GM21515 (cell line): ENCODE measurements around the gene DNAAF3.
"Not testable (repeated sequence)": the region's sequence is repeated elsewhere in the genome, so short reads cannot be mapped to it uniquely, and the experiment has no call there.

Source experiments
- ATAC-seq: cut with Tn5 transposase; IDR thresholded peaks from one replicate; pipeline ENCODE4 v1.9.1; 2021; ENCODE audit not compliant: unreplicated experiment

The DNAAF3 gene

GRCh38 chr19:55155784-55156183 is 10.6 kb downstream of the DNAAF3 start:
- ATAC-seq = not testable (repeated sequence)

- no peak for ATAC-seq
Observed at GRCh38 chr19:55153652-55154264, 12.7 kb downstream of the DNAAF3 start.

DNA sequence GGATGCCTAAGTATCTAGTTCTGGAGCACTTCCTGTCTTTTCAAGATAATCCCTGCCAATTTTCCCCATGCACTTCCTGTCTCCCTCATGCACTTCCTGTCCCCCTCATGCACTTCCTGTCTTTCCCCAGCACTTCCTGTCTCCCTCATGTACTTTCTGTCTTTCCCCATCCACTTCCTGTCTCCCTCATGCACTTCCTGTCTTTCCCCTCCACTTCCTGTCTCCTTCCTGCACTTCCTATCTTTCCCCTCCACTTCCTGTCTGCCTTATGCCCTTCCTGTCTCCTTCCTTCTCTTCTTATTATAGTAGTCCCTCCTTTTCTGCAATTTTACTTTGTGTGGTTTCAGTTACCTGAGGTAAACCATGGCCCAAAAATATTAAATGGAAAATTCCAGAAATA is 14.4 kb downstream of the DNAAF3 start:
- ATAC-seq = no peak

DNA sequence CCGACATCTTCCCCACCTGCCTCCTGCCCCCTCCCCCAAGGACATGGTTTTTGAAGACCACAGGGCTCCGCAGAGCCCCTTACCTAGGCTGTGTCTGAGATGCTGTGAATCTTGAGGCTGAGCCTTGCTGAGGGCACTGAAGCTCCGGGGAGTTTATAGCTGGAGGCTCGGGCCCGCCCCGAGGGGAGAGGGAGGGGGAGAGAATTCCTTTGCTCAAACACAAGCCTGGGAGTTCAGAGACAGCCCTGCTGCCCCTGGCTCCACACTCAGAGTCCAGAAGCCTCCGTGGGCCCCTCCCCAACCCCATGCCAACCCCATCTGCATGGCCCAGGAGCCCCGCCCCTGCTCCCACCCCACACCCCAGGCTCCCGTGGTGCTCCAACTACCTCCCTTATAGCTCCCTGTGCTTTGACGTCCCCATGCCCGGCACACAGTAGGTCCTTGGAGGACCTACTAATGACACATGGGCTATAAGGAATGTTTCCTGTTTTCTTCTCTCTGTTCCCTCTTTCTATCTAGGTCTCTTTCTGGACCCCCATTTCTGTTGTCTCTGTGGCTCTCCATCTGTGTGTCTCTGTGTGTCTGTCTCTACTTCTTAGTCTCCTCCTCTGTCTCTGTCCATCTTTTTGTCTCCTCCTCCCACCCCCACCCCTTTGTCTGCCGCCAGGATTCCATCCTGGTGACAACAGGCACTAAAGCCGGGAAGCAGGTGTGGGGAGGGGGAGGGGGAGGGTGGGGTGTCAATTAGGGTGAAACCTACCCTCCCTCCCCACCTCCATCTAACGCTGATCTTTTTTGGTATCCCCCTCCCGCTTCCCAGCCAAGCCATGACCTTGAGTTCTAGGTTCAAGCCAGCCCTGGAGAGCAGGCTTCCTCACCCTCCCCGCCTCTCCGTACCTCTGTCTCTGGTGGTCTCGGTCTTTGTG is 17.1 kb downstream of the DNAAF3 start, which contains the start of gene TNNT1:
Gene TNNT1 (minus strand): TSS at position 129 of the 926 bp plus-strand sequence. CDS start 2,049 bp downstream, outside the sequence.
- no peak for ATAC-seq

GRCh38 chr19:55147545-55148251 is 18.7 kb downstream of the DNAAF3 start:
- no peak for ATAC-seq

GRCh38 chr19:55146705-55147273 is 19.6 kb downstream of the DNAAF3 start:
- no peak for ATAC-seq

DNA sequence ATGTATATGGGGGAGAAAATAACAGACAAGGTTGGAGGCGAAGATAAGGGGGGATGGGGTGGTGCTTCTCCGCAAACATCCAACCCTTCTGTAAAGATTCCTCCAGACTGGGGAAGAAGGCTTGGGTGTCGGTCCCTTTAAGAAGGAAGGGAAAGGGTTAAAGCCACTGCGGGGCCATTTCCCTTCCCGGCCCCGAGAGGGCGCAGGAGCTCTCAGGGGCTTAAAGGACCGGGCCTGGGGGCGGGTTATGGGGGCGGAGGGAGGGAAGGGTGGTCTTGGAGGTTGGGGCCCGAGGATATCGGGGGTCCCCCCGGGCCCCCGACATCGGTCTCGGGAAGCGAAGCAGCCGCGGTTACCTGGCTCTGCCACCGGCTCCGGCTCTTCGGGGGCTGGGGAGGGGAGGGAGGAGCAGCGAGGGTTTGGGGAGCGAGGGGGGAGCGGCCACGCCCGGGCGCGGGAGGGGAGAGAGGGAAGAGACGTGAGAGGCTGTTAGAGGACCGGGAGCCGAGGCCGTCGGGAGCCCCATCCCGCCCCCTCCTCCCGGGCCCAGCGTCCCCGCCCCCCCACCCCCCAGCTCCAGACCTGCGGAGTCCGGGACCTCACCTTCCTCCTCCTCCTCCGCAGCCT is 20.2 kb downstream of the DNAAF3 start:
- no peak for ATAC-seq

DNA sequence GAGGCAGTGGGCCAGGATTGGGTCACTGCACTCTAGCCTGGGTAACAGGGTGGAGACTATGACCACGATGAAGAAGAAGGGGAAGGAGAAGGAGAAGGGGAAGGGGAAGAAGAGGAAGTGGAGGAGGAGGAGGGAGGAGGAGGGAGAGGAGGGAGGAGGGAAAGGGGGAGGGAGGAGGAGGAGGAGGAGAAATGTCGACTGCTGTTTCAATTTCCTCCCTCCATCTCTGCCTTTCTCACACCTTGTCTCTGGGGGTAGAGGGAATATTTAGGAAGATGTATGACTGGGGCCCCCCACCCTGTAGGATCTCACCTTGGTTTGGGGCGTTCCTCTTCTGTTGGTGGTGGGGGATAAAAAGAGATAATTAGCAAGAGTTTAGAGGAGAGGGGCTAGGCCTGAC is 21.2 kb downstream of the DNAAF3 start:
- ATAC-seq = no peak

- no peak for ATAC-seq
Observed at GRCh38 chr19:55141696-55142095, 24.7 kb downstream of the DNAAF3 start.

DNA sequence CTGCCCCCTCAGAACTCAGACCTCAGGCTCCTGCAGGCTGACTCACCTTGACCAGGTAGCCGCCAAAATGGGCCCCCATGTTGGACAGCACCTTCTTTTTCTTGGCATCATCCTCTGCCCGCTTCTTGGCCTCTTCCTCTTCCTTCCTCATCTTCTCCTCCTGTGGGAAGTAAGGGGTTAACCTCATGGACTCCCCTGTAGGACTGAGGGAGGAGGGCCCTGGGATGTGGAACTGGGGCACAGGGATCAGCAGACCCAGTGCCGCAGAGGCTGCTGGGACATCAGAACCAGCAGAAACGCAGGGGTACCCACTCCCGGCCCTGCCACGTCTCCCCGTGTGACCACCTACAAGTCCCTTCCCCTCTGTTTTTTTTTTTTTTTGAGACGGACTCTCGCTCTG is 28.5 kb downstream of the DNAAF3 start:
- ATAC-seq = no peak

GRCh38 chr19:55136399-55137102 is 29.9 kb downstream of the DNAAF3 start:
- ATAC-seq = no peak

DNA sequence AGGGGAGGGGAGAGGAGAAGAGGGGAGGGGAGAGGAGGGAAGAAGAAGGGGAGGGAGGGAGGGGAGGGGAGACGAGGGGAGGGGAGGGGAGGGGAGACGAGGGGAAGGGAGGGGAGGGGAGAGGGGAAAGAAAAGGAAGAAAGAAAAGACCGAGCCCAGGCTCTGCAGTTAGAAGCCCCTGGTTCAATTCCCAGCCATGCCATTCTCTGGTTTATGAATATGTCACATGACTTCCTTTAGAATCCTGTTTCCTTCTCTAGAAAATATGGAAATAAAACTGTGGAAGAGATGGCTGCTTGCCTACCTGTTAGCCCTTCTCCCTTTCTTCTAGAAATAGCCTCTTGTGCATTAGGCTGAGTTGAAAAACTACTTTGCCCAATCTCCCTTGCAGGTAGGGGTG is 31.7 kb downstream of the DNAAF3 start:
- no peak for ATAC-seq

DNA sequence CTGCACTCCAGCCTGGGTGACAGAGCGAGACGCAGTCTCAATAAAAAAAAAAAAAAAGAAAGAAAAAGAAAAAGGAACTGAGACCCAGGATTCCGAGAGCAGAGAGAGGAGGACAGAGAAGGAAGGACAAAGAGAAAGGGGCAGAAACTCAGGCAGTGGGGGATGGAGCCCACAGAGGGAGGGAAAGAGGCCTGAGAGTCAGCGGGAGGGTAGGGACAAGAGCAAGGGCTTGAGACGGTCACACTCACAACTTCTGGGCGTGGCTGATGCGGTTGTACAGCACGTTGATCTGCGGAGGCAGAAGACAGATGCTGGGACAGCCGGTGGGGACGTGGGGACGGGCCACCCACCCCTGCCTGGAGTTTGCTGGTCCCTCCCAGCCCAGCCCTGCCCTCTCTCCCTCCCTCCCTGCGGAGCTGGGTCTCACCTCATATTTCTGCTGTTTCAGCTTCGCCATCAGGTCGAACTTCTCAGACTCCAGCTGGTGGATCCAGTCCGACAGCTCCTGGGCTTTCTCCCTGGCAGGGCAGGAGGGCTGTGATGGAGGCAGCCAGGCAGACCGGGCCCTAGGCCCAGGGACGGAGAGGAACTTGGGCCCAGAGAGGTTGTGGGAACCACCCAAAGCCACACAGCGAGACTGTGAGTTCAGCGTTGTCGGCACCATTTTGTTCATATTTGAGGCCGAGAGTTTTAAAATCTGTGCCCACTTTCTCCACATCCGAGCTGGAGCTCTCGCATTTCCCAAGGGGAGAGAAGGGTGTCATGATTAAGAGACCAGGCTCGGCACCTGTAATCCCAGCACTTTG is 32.6 kb downstream of the DNAAF3 start:
- ATAC-seq = no peak

DNA sequence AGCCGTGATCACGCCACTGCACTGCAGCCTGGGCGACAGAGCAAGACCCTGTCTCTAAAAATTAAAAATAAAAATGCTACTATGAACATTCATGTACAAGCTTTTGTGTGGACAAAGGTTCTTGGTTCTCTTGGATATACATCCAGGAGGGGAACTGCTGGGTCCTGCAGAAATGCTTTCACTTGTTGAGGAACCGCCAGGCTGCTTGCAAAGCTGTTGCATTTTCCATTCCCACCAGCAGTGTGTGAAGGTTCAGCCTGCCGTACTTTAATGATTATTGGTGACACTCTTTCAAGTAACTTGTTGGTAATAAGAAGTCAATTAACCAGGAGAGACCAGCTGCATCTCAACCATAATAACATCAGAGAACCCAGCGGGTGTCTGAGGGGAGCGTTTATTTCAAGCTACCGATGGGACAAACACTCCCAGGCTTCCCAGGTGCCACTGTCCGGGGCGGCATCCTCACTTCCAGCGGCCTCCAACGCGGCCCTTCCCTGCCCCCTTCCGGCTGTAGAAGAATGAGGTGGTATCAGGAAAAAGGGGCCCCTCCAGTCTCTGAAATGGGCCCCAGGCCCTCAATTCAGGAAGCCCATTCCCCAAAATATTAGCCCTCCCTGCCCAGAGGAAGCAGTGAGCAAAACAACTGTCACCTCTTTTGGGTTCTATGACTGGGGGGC is 33.8 kb downstream of the DNAAF3 start:
- ATAC-seq = no peak

GRCh38 chr19:55131421-55131820 is 35.0 kb downstream of the DNAAF3 start:
- no peak for ATAC-seq

DNA sequence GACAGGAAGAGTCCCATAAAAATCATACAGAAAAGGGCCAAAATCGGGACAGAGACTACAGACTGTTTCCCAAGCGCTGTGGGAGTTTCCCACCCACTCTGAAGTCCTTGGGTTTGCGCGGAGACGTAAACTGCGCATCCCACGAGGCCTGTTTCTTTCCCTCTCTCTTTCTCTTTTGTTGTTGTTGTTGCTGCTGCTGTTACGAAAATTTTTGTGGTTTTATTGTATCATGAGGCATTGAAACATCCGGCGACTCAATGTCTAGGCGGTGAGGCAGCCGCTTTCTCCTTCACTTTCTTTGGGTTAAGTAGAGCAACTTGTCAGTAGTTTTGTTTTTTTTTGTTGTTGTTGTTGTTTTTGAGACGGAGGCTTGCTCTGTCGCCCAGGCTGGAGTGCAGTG is 47.4 kb downstream of the DNAAF3 start:
- ATAC-seq = no peak

DNA sequence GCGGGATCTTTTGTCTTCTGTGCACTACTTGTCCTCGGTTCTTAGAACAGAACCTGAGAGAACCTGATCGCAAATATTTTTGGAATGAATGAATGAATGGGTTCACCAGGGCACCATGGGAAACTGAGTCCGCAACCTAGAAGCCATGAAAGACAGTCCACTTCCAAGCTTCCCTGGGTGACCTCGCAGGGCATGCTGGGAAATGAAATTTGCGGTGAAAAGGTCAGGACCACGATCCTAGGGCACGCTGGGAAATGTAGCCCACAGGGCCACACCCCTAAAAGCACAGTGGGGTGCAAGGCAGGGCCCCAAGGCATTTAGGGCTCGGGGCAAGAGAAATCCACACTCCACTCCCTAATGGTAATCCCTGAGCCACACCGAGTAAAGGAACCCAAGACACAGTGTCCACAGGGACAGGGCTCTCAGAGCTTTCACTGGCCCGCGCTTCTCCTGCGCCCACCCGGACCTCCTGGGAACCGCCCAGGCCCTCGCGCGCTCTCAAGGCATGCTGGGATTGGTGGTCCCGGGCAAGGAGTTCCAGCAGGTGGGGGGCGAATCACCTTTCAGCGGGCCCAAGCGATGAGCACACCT is 47.9 kb downstream of the DNAAF3 start:
- ATAC-seq = no peak

DNA sequence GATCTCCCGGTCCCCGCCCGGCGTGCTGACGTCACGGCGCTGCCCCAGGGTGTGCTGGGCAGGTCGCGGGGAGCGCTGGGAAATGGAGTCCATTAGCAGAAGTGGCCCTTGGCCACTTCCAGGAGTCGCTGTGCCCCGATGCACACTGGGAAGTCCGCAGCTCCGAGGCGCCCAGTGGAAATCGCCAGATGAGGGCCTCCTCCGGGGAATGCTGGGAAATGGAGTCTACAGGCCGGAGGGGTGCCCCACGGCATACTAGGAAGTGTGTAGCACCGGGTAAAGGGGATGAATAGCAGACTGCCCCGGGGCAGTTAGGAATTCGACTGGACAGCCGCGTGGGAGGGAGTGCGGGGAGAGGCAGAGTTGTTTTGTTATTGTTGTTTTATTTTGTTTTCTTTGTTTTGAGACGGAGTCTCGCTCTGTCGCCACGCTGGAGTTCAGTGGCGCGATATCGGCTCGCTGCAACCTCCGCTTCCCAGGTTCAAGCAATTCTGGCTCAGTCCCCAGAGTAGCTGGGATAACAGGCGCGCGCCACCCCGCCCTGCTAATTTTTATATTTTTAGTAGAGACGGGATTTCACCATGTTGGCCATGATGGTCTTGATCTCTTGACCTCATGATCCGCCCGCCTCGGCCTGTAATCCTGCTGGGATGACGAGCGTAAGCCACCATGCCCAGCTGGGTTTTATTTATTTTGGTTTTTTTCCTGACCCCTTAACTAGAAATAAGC is 48.6 kb downstream of the DNAAF3 start:
- ATAC-seq = peak; percentile 74
